ENCODE data around the gene OR52D1.

OR52D1 gene

GRCh38 chr11:5488385-5488784, at the start of gene OR52D1:
OR52D1 (plus strand) TSS chr11:5488685; CDS start chr11:5488707, 22 bp downstream.
- peaks cover 0 to 3% of the 10 kb centered on the region in 2 donors for H3K9me3 ChIP-seq (ENCODE audit: control insufficient read depth in 2 of 2, low read length in 2 of 2)
- H3K4me3 ChIP-seq (ENCODE audit: low read length in 2 of 2), result no peak within 1 kb of the TSS
- no peaks in the 10 kb centered on the region for H3K4me1 ChIP-seq (ENCODE audit: control insufficient read depth, insufficient read depth, low read length)
- no peak within 1 kb of the TSS for H3K27ac ChIP-seq (ENCODE audit: low read length)
- H3K36me3 ChIP-seq (ENCODE audit: control insufficient read depth in 2 of 2, insufficient read depth in 2 of 2, low read length in 2 of 2), result no peaks in the 10 kb centered on the region
- no peaks in the 10 kb centered on the region for H3K27me3 ChIP-seq (ENCODE audit: control insufficient read depth in 1 of 2, insufficient read depth in 2 of 2, low read length in 2 of 2)
- H3K9ac ChIP-seq (ENCODE audit: low read length in 2 of 2), result no peak within 1 kb of the TSS

DNA sequence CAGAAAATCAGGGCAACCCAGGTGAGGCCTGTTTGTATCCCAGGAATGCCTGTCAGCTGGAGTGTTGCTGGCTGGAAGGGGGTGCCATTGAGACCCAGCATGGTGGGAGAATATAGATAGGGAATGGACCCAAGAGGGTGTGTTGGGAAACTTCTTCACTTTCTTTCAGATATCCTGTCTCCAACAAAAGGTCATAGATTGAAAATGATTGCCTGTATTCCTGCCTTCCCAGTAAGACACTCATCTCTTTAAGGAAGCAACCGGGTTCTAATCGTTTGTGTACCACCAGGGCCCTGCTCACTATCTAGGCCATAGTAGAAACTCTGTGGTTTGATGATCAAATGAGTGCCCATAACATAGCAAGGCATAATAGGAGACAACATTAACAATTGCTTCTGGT, 47.1 kb upstream of the OR52D1 start, which contains the start of gene OR51I1:
Gene OR51I1, minus strand, starts transcription at position 101 of the 400 bp plus-strand sequence. Its CDS starts 0 bp downstream, at position 101.
- H3K36me3 ChIP-seq (ENCODE audit: control insufficient read depth in 2 of 2, insufficient read depth in 2 of 2, low read length in 2 of 2), result no peaks in the 10 kb centered on the region
- no peak within 1 kb of the TSS for H3K9ac ChIP-seq (ENCODE audit: low read length in 2 of 2)
- no peaks in the 10 kb centered on the region for H3K9me3 ChIP-seq (ENCODE audit: control insufficient read depth in 2 of 2, low read length in 2 of 2)
- H3K27ac ChIP-seq (ENCODE audit: low read length), result no peak within 1 kb of the TSS
- no peaks in the 10 kb centered on the region for H3K27me3 ChIP-seq (ENCODE audit: control insufficient read depth in 1 of 2, insufficient read depth in 2 of 2, low read length in 2 of 2)
- H3K4me1 ChIP-seq (ENCODE audit: control insufficient read depth, insufficient read depth, low read length), result no peaks in the 10 kb centered on the region
- H3K4me3 ChIP-seq (ENCODE audit: low read length in 2 of 2), result no peak within 1 kb of the TSS

DNA sequence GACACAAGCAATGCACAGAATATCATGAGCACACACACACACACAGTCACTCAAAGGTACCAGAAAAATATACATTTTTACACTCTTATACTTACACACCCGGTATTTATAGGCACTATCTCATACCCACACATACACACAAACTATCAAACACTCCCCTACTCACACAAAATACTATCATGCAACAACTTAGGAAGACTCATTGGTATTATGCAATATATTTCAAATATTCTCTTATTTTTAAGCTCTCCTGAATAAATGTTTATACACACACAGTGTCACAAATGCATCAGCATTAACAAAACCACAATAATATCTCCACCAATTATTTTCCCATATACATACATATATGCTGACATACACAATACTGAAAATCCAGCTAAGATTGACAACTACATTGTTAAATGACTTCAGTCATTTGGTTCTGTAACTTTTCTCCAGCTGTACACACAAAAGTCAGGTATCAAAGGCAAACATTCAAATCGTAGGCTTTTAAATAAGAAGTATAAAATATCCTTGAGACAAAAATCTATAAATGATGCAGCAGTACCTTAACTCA, 44.6 kb upstream of the OR52D1 start:
- Histone ChIP-seq H3K4me1 (ENCODE audit: control insufficient read depth, insufficient read depth, low read length) (no peaks in the 10 kb centered on the region), H3K27ac (ENCODE audit: low read length) (no peak overlapping the region), H3K36me3 (ENCODE audit: control insufficient read depth in 2 of 2, insufficient read depth in 2 of 2, low read length in 2 of 2) (no peaks in the 10 kb centered on the region), H3K27me3 (ENCODE audit: control insufficient read depth in 1 of 2, insufficient read depth in 2 of 2, low read length in 2 of 2) (no peaks in the 10 kb centered on the region), H3K9me3 (ENCODE audit: control insufficient read depth in 2 of 2, low read length in 2 of 2) (no peaks in the 10 kb centered on the region), H3K9ac (ENCODE audit: low read length in 2 of 2) (no peak overlapping the region), H3K4me3 (ENCODE audit: low read length in 2 of 2) (no peak overlapping the region)

DNA sequence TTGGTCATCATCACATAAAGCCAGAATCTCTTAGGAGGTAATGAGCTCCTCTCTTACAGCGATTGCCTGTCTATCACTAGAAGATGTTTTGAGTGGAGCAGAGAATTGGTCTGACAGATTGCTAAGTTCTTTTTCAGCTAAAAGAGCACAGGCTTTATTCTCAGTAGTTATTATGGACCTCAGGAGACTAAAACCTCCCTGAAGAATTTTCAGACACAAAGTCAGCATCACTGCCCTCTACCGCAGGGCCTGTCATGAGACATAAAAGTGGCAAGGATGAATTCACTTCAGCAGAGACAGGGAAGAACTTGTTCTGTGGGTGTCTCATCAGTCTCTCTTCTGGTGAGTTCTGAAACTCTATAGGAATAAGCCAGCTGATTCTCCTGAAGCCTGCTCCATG, 39.5 kb upstream of the OR52D1 start, which contains the start of gene OR51I2:
Gene OR51I2, plus strand, starts transcription at position 301 of the 400 bp plus-strand sequence. CDS start 4,166 bp downstream, outside the sequence.
- no peaks in the 10 kb centered on the region for H3K9me3 ChIP-seq (ENCODE audit: control insufficient read depth in 2 of 2, low read length in 2 of 2)
- H3K9ac ChIP-seq (ENCODE audit: low read length in 2 of 2), result no peak within 1 kb of the TSS
- H3K27ac ChIP-seq (ENCODE audit: low read length), result no peak within 1 kb of the TSS
- peaks cover 0 to 2% of the 10 kb centered on the region in 2 donors for H3K27me3 ChIP-seq (ENCODE audit: control insufficient read depth in 1 of 2, insufficient read depth in 2 of 2, low read length in 2 of 2)
- no peaks in the 10 kb centered on the region for H3K36me3 ChIP-seq (ENCODE audit: control insufficient read depth in 2 of 2, insufficient read depth in 2 of 2, low read length in 2 of 2)
- H3K4me3 ChIP-seq (ENCODE audit: low read length in 2 of 2), result no peak within 1 kb of the TSS
- H3K4me1 ChIP-seq (ENCODE audit: control insufficient read depth, insufficient read depth, low read length), result no peaks in the 10 kb centered on the region

DNA sequence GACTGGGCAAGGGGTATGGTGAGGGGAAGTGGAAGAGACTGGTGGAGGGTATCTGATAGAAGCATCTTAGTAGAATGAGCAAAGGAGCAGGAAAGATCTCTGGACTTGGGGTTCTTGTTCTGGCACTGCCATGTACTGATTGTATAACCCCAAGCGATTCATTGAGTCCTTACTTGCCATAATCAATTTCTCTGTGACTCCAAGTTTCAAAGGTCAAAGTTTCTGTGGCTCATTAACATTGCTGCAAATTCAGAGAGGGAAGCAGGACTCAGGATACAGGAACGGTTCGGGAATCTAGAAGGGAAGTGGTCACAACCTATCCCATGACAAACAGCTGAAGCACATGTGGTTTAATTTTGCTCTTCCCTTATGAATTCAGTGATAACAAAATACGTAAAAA, 39.1 kb upstream of the OR52D1 start:
- Histone ChIP-seq H3K36me3 (ENCODE audit: control insufficient read depth in 2 of 2, insufficient read depth in 2 of 2, low read length in 2 of 2) (no peaks in the 10 kb centered on the region), H3K27me3 (ENCODE audit: control insufficient read depth in 1 of 2, insufficient read depth in 2 of 2, low read length in 2 of 2) (peaks cover 0 to 2% of the 10 kb centered on the region in 2 donors), H3K27ac (ENCODE audit: low read length) (no peak overlapping the region), H3K4me3 (ENCODE audit: low read length in 2 of 2) (no peak overlapping the region), H3K4me1 (ENCODE audit: control insufficient read depth, insufficient read depth, low read length) (no peaks in the 10 kb centered on the region), H3K9me3 (ENCODE audit: control insufficient read depth in 2 of 2, low read length in 2 of 2) (no peaks in the 10 kb centered on the region), H3K9ac (ENCODE audit: low read length in 2 of 2) (no peak overlapping the region)

DNA sequence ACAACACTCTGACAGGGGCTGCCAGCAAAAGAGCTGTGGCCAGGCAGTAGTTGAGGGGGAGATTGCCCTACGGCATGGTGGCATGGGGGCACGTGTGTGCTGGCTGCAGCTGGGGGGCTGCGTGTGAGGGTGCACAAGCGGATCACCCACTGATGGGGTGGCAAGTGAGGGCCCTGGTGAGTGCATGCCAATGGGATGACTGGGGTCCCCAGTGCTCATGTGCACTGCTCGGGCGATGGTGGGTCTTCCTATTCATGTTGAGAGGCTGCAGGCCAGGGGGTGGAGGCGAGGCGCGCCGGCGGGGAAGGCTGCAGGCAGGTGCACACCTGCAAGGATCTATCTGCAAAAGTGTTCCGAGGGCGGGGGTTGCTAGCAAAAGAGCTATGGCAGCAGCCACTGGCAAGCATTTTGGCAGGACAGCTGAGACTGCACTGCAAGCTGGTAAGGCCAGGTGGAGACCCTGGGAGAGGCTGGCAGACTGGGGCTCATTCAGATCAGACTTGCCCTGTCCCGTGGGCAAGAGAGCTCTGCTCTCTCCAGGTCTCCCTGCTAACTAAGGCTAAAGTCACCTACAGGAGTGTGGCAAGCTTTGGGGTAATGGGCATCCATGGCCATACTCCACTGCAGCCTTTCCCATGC, 27.4 kb upstream of the OR52D1 start:
- H3K9ac ChIP-seq (ENCODE audit: low read length in 2 of 2), result no peak overlapping the region
- H3K4me3 ChIP-seq (ENCODE audit: low read length in 2 of 2), result no peak overlapping the region
- H3K27me3 ChIP-seq (ENCODE audit: control insufficient read depth in 1 of 2, insufficient read depth in 2 of 2, low read length in 2 of 2), result no peaks in the 10 kb centered on the region
- H3K27ac ChIP-seq (ENCODE audit: low read length), result no peak overlapping the region
- H3K36me3 ChIP-seq (ENCODE audit: control insufficient read depth in 2 of 2, insufficient read depth in 2 of 2, low read length in 2 of 2), result no peaks in the 10 kb centered on the region
- H3K9me3 ChIP-seq (ENCODE audit: control insufficient read depth in 2 of 2, low read length in 2 of 2), result no peaks in the 10 kb centered on the region
- no peaks in the 10 kb centered on the region for H3K4me1 ChIP-seq (ENCODE audit: control insufficient read depth, insufficient read depth, low read length)

DNA sequence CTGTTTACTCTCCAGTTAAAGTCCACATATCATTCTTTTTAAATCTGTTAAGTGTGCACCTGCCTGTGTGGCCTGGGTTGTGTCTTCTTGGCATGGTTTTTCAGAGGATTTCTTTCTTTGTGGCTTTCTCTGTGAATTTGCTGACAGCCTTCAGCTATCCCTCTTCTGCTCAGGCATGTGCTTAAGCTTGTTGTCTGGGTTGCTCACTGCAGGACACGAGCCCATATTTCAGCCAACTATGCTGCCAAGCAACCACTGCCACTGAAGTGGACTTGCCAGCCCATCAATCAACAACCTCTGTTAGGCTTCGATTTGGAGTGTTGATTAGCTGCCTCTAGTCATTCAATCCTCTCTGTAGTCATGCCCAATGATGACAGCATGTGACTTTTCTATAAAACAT, 21.0 kb upstream of the OR52D1 start:
- H3K4me3 ChIP-seq (ENCODE audit: low read length in 2 of 2), result no peak overlapping the region
- no peaks in the 10 kb centered on the region for H3K36me3 ChIP-seq (ENCODE audit: control insufficient read depth in 2 of 2, insufficient read depth in 2 of 2, low read length in 2 of 2)
- no peak overlapping the region for H3K9ac ChIP-seq (ENCODE audit: low read length in 2 of 2)
- H3K27me3 ChIP-seq (ENCODE audit: control insufficient read depth in 1 of 2, insufficient read depth in 2 of 2, low read length in 2 of 2), result peaks cover 0 to 5% of the 10 kb centered on the region in 2 donors
- no peaks in the 10 kb centered on the region for H3K9me3 ChIP-seq (ENCODE audit: control insufficient read depth in 2 of 2, low read length in 2 of 2)
- no peak overlapping the region for H3K27ac ChIP-seq (ENCODE audit: low read length)
- H3K4me1 ChIP-seq (ENCODE audit: control insufficient read depth, insufficient read depth, low read length), result no peaks in the 10 kb centered on the region

DNA sequence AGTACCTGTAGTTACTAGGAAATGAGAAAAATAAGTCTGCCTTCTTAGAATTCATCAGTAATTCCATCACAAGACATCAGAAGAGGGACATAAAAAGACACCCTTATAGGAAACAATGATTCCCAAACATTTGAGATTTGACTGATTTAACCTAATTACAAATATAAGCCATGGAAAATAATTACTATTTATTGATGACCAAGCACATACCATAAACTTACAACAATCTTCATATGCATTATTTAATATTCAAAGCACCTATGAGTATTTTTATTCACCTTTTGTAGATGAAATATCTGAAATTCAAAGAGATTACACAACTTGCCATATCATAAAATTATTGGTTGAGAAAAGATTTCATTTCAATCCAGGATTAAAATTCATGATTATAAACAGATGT, 14.6 kb upstream of the OR52D1 start:
- Histone ChIP-seq H3K4me3 (ENCODE audit: low read length in 2 of 2) (no peak overlapping the region), H3K36me3 (ENCODE audit: control insufficient read depth in 2 of 2, insufficient read depth in 2 of 2, low read length in 2 of 2) (no peaks in the 10 kb centered on the region), H3K9ac (ENCODE audit: low read length in 2 of 2) (no peak overlapping the region), H3K27me3 (ENCODE audit: control insufficient read depth in 1 of 2, insufficient read depth in 2 of 2, low read length in 2 of 2) (peaks cover 0 to 1% of the 10 kb centered on the region in 2 donors), H3K9me3 (ENCODE audit: control insufficient read depth in 2 of 2, low read length in 2 of 2) (no peaks in the 10 kb centered on the region), H3K27ac (ENCODE audit: low read length) (no peak overlapping the region), H3K4me1 (ENCODE audit: control insufficient read depth, insufficient read depth, low read length) (no peaks in the 10 kb centered on the region)

GRCh38 chr11:5476186-5476819, 12.2 kb upstream of the OR52D1 start:
- Histone ChIP-seq H3K9me3 (ENCODE audit: control insufficient read depth in 2 of 2, low read length in 2 of 2) (no peaks in the 10 kb centered on the region), H3K9ac (ENCODE audit: low read length in 2 of 2) (no peak overlapping the region), H3K4me1 (ENCODE audit: control insufficient read depth, insufficient read depth, low read length) (no peaks in the 10 kb centered on the region), H3K27me3 (ENCODE audit: control insufficient read depth in 1 of 2, insufficient read depth in 2 of 2, low read length in 2 of 2) (no peaks in the 10 kb centered on the region), H3K27ac (ENCODE audit: low read length) (no peak overlapping the region), H3K36me3 (ENCODE audit: control insufficient read depth in 2 of 2, insufficient read depth in 2 of 2, low read length in 2 of 2) (no peaks in the 10 kb centered on the region), H3K4me3 (ENCODE audit: low read length in 2 of 2) (no peak overlapping the region)

GRCh38 chr11:5486003-5486402, 2.5 kb upstream of the OR52D1 start:
- Histone ChIP-seq H3K9me3 (ENCODE audit: control insufficient read depth in 2 of 2, low read length in 2 of 2) (peaks cover 0 to 3% of the 10 kb centered on the region in 2 donors), H3K9ac (ENCODE audit: low read length in 2 of 2) (no peak overlapping the region), H3K27ac (ENCODE audit: low read length) (no peak overlapping the region), H3K4me3 (ENCODE audit: low read length in 2 of 2) (no peak overlapping the region), H3K36me3 (ENCODE audit: control insufficient read depth in 2 of 2, insufficient read depth in 2 of 2, low read length in 2 of 2) (no peaks in the 10 kb centered on the region), H3K27me3 (ENCODE audit: control insufficient read depth in 1 of 2, insufficient read depth in 2 of 2, low read length in 2 of 2) (no peaks in the 10 kb centered on the region), H3K4me1 (ENCODE audit: control insufficient read depth, insufficient read depth, low read length) (no peaks in the 10 kb centered on the region)

DNA sequence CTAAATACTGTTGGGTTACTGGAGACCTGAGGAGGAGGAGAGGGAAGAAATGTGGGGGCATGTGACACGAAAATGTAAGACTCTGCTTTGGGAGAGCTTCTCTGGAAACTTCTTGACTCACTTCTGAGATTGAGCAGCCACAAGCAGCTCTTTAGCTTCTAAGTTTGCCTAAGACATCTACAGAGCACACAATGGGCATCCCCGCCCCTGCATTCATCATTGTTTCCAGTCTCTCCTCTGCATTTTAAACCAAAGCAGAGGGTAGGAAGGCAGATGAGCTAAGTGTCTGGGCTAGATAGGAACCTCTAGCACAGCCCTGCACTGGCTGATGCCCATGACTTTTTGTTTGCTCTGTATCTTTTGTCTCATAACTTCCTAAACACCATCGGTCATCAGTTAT, 2.1 kb upstream of the OR52D1 start:
- H3K9ac ChIP-seq (ENCODE audit: low read length in 2 of 2), result no peak overlapping the region
- H3K27me3 ChIP-seq (ENCODE audit: control insufficient read depth in 1 of 2, insufficient read depth in 2 of 2, low read length in 2 of 2), result no peaks in the 10 kb centered on the region
- peaks cover 0 to 3% of the 10 kb centered on the region in 2 donors for H3K9me3 ChIP-seq (ENCODE audit: control insufficient read depth in 2 of 2, low read length in 2 of 2)
- no peak overlapping the region for H3K27ac ChIP-seq (ENCODE audit: low read length)
- H3K36me3 ChIP-seq (ENCODE audit: control insufficient read depth in 2 of 2, insufficient read depth in 2 of 2, low read length in 2 of 2), result no peaks in the 10 kb centered on the region
- no peaks in the 10 kb centered on the region for H3K4me1 ChIP-seq (ENCODE audit: control insufficient read depth, insufficient read depth, low read length)
- no peak overlapping the region for H3K4me3 ChIP-seq (ENCODE audit: low read length in 2 of 2)
